GM12878 (cell line): ENCODE data around the gene IQCC. TPM values are rescaled to one million over a fixed set of nuclear protein-coding genes. Genes with fewer than 3 reads are reported as not detected.

Experiments used
- CEBPZ ChIP-seq: fragments of 150-350 bp; IDR thresholded peaks from 2 replicates; pipeline ENCODE4 v1.6.1; 2016; ENCODE audit warnings: low read depth, low read length
- IKZF2 ChIP-seq, 2 experiments: fragments of 450-650 bp; IDR thresholded peaks; 2 replicates each; pipeline ENCODE4 v1.6.1; 2017; ENCODE audit warnings: mild to moderate bottlenecking in 2 of 2, moderate library complexity in 2 of 2
- IRF5 ChIP-seq: fragments of 450-650 bp; IDR thresholded peaks from 2 replicates; pipeline ENCODE4 v1.6.1; 2017; ENCODE audit warnings: borderline replicate concordance
- NFXL1 ChIP-seq: fragments of 450-650 bp; IDR thresholded peaks from 2 replicates; pipeline ENCODE4 v1.6.1; 2017; ENCODE audit warnings: antibody characterized with exemption, mild to moderate bottlenecking, borderline replicate concordance
- NFYA ChIP-seq: IDR thresholded peaks from 2 replicates; pipeline ENCODE4 v1.6.1; 2011; ENCODE audit warnings: low read depth, mild to moderate bottlenecking, low read length, improper control_type of control experiment, borderline replicate concordance
- NRF1 ChIP-seq: conservative IDR thresholded peaks from 2 replicates; pipeline ENCODE4 v1.6.1; 2011; ENCODE audit warnings: mild to moderate bottlenecking, low read depth, low read length, improper control_type of control experiment
- RELB ChIP-seq: fragments of 450-650 bp; IDR thresholded peaks from 2 replicates; pipeline ENCODE4 v1.6.1; 2017; ENCODE audit warnings: low read depth, mild to moderate bottlenecking, moderate library complexity
- STAT3 ChIP-seq: IDR thresholded peaks from 2 replicates; pipeline ENCODE4 v1.6.1; 2011; ENCODE audit warnings: low read depth, low read length, improper control_type of control experiment
- SUPT20H ChIP-seq: IDR thresholded peaks from 2 replicates; pipeline ENCODE4 v1.6.1; 2011; ENCODE audit warnings: low read depth, mild to moderate bottlenecking, low read length, moderate library complexity, borderline replicate concordance; ENCODE audit not compliant: control insufficient read depth
- ZNF274 ChIP-seq: IDR thresholded peaks from one replicate; pipeline ENCODE4 v1.8.0; 2011; ENCODE audit not compliant: insufficient read length, insufficient read depth
- polyA plus RNA-seq, 11 experiments: library from polyadenylated mRNA; depleted of rRNA in 4 of 11; unstranded in 6 of 11; stranded (reverse) in 5 of 11; fragments of >200 nt; fragmentation: Nextera tagmentation in 4 of 11; fragmentation: Illumina TruSeq in 1 of 11; extraction: Ambion mirVana in 4 of 11; extraction: Trizol in 1 of 11; gene quantifications; 1 replicate in 1 of 11; 2 replicates in 10 of 11; pipeline versions ENCODE4 v1.2.1 to v1.2.3, GENCODE V29; 2011 to 2016; ENCODE audit warnings: inconsistent platforms in 2 of 11, missing spikeins in 2 of 11, low read depth in 1 of 11
- total RNA-seq, 4 experiments: library from RNA; depleted of rRNA in 3 of 4; stranded (reverse); fragments of >200 nt in 3 of 4; fragmentation: Illumina TruSeq in 1 of 4; extraction: Trizol in 1 of 4; gene quantifications; 2 replicates each; pipeline versions ENCODE4 v1.2.1 to v1.2.3, GENCODE V29; 2013 to 2021
- TF ChIP-seq, protein P1 (sequence below): IDR thresholded peaks from 2 replicates; pipeline ENCODE4 v1.6.1; 2011; ENCODE audit warnings: mild to moderate bottlenecking, low read depth, low read length, moderate library complexity; ENCODE audit not compliant: insufficient replicate concordance
- TF ChIP-seq, protein P2 (sequence below): fragments of 150-350 bp; IDR thresholded peaks from 2 replicates; pipeline ENCODE4 v1.6.1; 2014; ENCODE audit warnings: mild to moderate bottlenecking, low read depth, low read length
- TF ChIP-seq, protein P3 (sequence below): IDR thresholded peaks from 2 replicates; pipeline ENCODE4 v1.6.1; 2012; ENCODE audit warnings: low read depth, low read length, improper control_type of control experiment
- TF ChIP-seq, protein P4 (sequence below): fragments of 450-650 bp; formaldehyde crosslinking; IDR thresholded peaks from 2 replicates; pipeline ENCODE4 v1.5.0; 2022; ENCODE audit warnings: mild to moderate bottlenecking, missing genetic modification characterization

IQCC gene
- total and polyA plus RNA-seq, 10 of the 15 experiments (the other 5 are each of a cell fraction or from before 2014, with no cell fraction given), result 2.1 to 6.8 (median 4.9) TPM

DNA sequence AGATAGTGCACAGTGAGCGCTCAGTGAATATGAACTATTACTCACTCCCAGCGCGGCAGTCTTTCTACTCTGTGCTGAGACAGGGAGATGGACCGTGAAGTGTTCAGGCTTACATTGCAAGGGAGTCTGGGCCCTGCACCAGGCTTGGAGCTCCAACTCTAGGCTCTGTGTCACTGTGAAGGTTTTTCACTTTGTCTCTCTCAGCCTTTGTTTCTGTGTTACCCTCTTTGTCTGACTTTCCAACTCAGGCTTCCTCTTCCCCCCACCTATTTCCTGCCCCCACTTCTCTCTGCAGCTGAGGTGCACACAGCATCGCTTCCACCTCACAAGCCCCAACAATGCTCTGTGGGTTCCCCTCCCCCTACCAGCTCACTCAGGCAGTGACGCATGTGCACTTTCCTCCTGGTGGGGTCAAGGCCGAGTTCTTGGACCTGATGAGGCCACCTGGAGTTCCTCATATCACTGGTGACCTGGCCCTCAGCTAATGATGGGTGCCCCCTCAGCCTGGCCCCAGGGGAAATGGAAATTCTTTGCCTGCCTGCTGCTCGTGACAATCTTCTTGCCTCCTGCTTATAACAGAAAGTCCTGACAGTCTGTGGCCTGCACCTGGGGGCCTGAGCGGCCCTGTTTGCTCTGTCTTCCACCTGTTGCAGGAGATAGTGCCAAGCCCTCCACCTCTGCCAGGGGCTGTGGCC is 44.5 kb downstream of the IQCC start (continued):
- TF ChIP-seq, protein P1, sequence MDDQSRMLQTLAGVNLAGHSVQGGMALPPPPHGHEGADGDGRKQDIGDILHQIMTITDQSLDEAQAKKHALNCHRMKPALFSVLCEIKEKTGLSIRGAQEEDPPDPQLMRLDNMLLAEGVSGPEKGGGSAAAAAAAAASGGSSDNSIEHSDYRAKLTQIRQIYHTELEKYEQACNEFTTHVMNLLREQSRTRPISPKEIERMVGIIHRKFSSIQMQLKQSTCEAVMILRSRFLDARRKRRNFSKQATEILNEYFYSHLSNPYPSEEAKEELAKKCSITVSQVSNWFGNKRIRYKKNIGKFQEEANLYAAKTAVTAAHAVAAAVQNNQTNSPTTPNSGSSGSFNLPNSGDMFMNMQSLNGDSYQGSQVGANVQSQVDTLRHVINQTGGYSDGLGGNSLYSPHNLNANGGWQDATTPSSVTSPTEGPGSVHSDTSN, result no peak
- TF ChIP-seq IKZF2 (IDR thresholded peaks at IDR 0.05) (peak; percentile 92 to 94), IRF5 (no peak), SUPT20H (no peak), CEBPZ (no peak), STAT3 (no peak), NFXL1 (no peak), ZNF274 (no peak), RELB (peak; percentile 67; the same call in 1 of the 2 replicates), NRF1 (no peak; the same call in 1 of the 2 replicates), NFYA (no peak)
- TF ChIP-seq, protein P2, sequence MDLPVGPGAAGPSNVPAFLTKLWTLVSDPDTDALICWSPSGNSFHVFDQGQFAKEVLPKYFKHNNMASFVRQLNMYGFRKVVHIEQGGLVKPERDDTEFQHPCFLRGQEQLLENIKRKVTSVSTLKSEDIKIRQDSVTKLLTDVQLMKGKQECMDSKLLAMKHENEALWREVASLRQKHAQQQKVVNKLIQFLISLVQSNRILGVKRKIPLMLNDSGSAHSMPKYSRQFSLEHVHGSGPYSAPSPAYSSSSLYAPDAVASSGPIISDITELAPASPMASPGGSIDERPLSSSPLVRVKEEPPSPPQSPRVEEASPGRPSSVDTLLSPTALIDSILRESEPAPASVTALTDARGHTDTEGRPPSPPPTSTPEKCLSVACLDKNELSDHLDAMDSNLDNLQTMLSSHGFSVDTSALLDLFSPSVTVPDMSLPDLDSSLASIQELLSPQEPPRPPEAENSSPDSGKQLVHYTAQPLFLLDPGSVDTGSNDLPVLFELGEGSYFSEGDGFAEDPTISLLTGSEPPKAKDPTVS, result no peak
- TF ChIP-seq, protein P3, sequence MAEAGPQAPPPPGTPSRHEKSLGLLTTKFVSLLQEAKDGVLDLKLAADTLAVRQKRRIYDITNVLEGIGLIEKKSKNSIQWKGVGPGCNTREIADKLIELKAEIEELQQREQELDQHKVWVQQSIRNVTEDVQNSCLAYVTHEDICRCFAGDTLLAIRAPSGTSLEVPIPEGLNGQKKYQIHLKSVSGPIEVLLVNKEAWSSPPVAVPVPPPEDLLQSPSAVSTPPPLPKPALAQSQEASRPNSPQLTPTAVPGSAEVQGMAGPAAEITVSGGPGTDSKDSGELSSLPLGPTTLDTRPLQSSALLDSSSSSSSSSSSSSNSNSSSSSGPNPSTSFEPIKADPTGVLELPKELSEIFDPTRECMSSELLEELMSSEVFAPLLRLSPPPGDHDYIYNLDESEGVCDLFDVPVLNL, result no peak
- TF ChIP-seq, protein P4, sequence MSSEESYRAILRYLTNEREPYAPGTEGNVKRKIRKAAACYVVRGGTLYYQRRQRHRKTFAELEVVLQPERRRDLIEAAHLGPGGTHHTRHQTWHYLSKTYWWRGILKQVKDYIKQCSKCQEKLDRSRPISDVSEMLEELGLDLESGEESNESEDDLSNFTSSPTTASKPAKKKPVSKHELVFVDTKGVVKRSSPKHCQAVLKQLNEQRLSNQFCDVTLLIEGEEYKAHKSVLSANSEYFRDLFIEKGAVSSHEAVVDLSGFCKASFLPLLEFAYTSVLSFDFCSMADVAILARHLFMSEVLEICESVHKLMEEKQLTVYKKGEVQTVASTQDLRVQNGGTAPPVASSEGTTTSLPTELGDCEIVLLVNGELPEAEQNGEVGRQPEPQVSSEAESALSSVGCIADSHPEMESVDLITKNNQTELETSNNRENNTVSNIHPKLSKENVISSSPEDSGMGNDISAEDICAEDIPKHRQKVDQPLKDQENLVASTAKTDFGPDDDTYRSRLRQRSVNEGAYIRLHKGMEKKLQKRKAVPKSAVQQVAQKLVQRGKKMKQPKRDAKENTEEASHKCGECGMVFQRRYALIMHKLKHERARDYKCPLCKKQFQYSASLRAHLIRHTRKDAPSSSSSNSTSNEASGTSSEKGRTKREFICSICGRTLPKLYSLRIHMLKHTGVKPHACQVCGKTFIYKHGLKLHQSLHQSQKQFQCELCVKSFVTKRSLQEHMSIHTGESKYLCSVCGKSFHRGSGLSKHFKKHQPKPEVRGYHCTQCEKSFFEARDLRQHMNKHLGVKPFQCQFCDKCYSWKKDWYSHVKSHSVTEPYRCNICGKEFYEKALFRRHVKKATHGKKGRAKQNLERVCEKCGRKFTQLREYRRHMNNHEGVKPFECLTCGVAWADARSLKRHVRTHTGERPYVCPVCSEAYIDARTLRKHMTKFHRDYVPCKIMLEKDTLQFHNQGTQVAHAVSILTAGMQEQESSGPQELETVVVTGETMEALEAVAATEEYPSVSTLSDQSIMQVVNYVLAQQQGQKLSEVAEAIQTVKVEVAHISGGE (CRISPR knock-in tag), result no peak
